Measurements from ENCODE around the gene CCDC192.

The CCDC192 gene

GRCh38 chr5:127920936-127921335, 217.7 kb downstream of the CCDC192 start:
- Histone ChIP-seq H3K4me1 (ENCODE audit: control insufficient read depth, insufficient read depth, low read length) (peaks cover 5% of the 10 kb centered on the region), H3K36me3 (ENCODE audit: control insufficient read depth in 2 of 2, insufficient read depth in 1 of 2, low read length in 2 of 2) (no peaks in the 10 kb centered on the region), H3K27ac (ENCODE audit: extremely low read depth, low read depth, low read length) (no peak overlapping the region), H3K9me3 (ENCODE audit: control insufficient read depth, insufficient read depth, low read depth, low read length) (no peaks in the 10 kb centered on the region), H3K4me3 (ENCODE audit: low read depth, low read length) (no peak overlapping the region)
- ChIA-PET POLR2A (no interaction called here), CTCF (no interaction called here)
- TF ChIP-seq, protein P1, sequence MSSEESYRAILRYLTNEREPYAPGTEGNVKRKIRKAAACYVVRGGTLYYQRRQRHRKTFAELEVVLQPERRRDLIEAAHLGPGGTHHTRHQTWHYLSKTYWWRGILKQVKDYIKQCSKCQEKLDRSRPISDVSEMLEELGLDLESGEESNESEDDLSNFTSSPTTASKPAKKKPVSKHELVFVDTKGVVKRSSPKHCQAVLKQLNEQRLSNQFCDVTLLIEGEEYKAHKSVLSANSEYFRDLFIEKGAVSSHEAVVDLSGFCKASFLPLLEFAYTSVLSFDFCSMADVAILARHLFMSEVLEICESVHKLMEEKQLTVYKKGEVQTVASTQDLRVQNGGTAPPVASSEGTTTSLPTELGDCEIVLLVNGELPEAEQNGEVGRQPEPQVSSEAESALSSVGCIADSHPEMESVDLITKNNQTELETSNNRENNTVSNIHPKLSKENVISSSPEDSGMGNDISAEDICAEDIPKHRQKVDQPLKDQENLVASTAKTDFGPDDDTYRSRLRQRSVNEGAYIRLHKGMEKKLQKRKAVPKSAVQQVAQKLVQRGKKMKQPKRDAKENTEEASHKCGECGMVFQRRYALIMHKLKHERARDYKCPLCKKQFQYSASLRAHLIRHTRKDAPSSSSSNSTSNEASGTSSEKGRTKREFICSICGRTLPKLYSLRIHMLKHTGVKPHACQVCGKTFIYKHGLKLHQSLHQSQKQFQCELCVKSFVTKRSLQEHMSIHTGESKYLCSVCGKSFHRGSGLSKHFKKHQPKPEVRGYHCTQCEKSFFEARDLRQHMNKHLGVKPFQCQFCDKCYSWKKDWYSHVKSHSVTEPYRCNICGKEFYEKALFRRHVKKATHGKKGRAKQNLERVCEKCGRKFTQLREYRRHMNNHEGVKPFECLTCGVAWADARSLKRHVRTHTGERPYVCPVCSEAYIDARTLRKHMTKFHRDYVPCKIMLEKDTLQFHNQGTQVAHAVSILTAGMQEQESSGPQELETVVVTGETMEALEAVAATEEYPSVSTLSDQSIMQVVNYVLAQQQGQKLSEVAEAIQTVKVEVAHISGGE (tag by site-specific recombination; conservative IDR thresholded peaks at IDR 0.05; ENCODE audit: low read depth): no peak
- TF ChIP-seq PRDM6 (tag by site-specific recombination; IDR thresholded peaks at IDR 0.05) (no peak), ZNF366 (tag by site-specific recombination; conservative IDR thresholded peaks at IDR 0.05) (peak; percentile 72), PRDM1 (tag by site-specific recombination; IDR thresholded peaks at IDR 0.05) (peak; percentile 100), ZSCAN16 (tag by site-specific recombination; IDR thresholded peaks at IDR 0.05) (no peak)

- no peak for TF ChIP-seq ZNF335 (tag by site-specific recombination; conservative IDR thresholded peaks at IDR 0.05)
- TF ChIP-seq ZNF174 (tag by site-specific recombination; IDR thresholded peaks at IDR 0.05): no peak
- TF ChIP-seq, protein P2, sequence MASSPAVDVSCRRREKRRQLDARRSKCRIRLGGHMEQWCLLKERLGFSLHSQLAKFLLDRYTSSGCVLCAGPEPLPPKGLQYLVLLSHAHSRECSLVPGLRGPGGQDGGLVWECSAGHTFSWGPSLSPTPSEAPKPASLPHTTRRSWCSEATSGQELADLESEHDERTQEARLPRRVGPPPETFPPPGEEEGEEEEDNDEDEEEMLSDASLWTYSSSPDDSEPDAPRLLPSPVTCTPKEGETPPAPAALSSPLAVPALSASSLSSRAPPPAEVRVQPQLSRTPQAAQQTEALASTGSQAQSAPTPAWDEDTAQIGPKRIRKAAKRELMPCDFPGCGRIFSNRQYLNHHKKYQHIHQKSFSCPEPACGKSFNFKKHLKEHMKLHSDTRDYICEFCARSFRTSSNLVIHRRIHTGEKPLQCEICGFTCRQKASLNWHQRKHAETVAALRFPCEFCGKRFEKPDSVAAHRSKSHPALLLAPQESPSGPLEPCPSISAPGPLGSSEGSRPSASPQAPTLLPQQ (tag by site-specific recombination; IDR thresholded peaks at IDR 0.05): no peak
- TF ChIP-seq GLIS1 (tag by site-specific recombination; IDR thresholded peaks at IDR 0.05): no peak
- peak; percentile 28; the same call in 1 of the 2 replicates for TF ChIP-seq MZF1 (tag by site-specific recombination; IDR thresholded peaks at IDR 0.05; ENCODE audit: borderline replicate concordance)
- TF ChIP-seq ZNF792 (tag by site-specific recombination; IDR thresholded peaks at IDR 0.05): no peak
- TF ChIP-seq ZNF555 (tag by site-specific recombination; conservative IDR thresholded peaks at IDR 0.05): no peak
- TF ChIP-seq WT1 (tag by site-specific recombination; IDR thresholded peaks at IDR 0.05): 0 out of 2 replicates have a peak, but pooled peaks have one; percentile 32
- TF ChIP-seq, protein P3, sequence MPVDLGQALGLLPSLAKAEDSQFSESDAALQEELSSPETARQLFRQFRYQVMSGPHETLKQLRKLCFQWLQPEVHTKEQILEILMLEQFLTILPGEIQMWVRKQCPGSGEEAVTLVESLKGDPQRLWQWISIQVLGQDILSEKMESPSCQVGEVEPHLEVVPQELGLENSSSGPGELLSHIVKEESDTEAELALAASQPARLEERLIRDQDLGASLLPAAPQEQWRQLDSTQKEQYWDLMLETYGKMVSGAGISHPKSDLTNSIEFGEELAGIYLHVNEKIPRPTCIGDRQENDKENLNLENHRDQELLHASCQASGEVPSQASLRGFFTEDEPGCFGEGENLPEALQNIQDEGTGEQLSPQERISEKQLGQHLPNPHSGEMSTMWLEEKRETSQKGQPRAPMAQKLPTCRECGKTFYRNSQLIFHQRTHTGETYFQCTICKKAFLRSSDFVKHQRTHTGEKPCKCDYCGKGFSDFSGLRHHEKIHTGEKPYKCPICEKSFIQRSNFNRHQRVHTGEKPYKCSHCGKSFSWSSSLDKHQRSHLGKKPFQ (tag by site-specific recombination; IDR thresholded peaks at IDR 0.05): peak; percentile 56; the same call in 1 of the 2 replicates
- CTCF ChIA-PET: interaction anchor here (0.6 to 1.0 kb wide), 4 partner anchors 12 to 1118 kb away, joined by 3 to 4 read pairs (median 4); no protein-coding TSS in a partner anchor
Observed at GRCh38 chr5:127922603-127923002, 219.4 kb downstream of the CCDC192 start.

More at GRCh38 chr5:127922603-127923002, 219.4 kb downstream of the CCDC192 start:
- POLR2A ChIA-PET: no interaction called here
- Histone ChIP-seq H3K36me3 (ENCODE audit: control insufficient read depth in 2 of 2, insufficient read depth in 1 of 2, low read length in 2 of 2) (no peaks in the 10 kb centered on the region), H3K27ac (ENCODE audit: extremely low read depth, low read depth, low read length) (no peak overlapping the region), H3K4me1 (ENCODE audit: control insufficient read depth, insufficient read depth, low read length) (peaks cover 5% of the 10 kb centered on the region), H3K9me3 (ENCODE audit: control insufficient read depth, insufficient read depth, low read depth, low read length) (no peaks in the 10 kb centered on the region), H3K4me3 (ENCODE audit: low read depth, low read length) (no peak overlapping the region)
